LNCaP clone FGC (cell line): Measurements from ENCODE around the gene RBM19.

Experiments used
- DNase-seq: peaks from one replicate; pipeline ENCODE4 v3.0.0-alpha.2; 2011; ENCODE audit warnings: low read depth
- H3K4me3 ChIP-seq: 2 replicates; pipeline ENCODE4 v1.5.1; 2011; ENCODE audit warnings: mild to moderate bottlenecking, low read depth, low read length, control low read depth
- TF ChIP-seq, protein P1 (sequence below): IDR thresholded peaks from 2 replicates; pipeline ENCODE4 v1.5.1; 2012; ENCODE audit warnings: mild to moderate bottlenecking; ENCODE audit not compliant: control insufficient read depth, insufficient read depth; ENCODE audit errors: extremely low read depth

Gene RBM19

DNA sequence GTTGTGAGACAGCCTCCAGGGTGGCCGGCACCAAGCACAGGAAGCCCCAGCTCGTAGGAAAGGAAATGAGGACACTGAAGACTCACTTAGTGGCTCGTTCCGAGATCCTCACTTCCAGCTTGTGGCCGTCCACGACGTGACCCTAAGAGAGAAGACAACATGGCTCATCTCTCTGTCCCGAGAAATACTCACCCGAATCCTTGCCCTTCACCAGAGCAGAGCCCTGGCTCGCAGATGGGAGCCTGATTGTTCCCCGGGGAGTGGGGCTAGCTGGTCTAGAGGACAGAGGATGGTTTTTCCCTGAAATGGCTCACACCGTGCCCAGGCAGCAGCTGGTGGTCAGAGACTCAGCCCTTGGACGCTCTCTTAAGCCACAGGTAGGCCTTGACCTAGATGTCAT is 47.8 kb downstream of the RBM19 start:
- TF ChIP-seq, protein P1, sequence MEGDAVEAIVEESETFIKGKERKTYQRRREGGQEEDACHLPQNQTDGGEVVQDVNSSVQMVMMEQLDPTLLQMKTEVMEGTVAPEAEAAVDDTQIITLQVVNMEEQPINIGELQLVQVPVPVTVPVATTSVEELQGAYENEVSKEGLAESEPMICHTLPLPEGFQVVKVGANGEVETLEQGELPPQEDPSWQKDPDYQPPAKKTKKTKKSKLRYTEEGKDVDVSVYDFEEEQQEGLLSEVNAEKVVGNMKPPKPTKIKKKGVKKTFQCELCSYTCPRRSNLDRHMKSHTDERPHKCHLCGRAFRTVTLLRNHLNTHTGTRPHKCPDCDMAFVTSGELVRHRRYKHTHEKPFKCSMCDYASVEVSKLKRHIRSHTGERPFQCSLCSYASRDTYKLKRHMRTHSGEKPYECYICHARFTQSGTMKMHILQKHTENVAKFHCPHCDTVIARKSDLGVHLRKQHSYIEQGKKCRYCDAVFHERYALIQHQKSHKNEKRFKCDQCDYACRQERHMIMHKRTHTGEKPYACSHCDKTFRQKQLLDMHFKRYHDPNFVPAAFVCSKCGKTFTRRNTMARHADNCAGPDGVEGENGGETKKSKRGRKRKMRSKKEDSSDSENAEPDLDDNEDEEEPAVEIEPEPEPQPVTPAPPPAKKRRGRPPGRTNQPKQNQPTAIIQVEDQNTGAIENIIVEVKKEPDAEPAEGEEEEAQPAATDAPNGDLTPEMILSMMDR, result no peak
- DNase-seq, result no peak
- H3K4me3 ChIP-seq, result no peak overlapping the region

DNA sequence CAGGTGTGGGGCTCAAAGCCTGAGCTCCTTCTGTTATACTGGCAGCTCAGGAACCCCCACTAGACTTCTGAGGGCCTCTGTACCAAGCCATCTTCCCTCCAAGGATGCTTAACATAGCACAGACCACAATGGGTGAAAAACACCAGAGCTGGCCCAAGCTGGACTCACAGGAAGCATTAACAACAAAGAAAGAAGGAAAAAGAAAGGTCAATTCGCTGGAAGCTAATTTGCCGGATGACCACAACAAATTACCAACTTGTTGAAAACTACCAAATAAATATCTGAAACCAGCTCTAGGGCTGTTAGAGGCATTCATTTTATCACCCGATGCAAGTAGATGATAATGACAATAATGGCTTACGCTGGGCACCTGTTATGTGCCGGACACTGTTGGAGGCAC is 48.7 kb downstream of the RBM19 start:
- H3K4me3 ChIP-seq, result no peak overlapping the region
- DNase-seq, result no peak
- TF ChIP-seq, protein P1, result no peak

DNA sequence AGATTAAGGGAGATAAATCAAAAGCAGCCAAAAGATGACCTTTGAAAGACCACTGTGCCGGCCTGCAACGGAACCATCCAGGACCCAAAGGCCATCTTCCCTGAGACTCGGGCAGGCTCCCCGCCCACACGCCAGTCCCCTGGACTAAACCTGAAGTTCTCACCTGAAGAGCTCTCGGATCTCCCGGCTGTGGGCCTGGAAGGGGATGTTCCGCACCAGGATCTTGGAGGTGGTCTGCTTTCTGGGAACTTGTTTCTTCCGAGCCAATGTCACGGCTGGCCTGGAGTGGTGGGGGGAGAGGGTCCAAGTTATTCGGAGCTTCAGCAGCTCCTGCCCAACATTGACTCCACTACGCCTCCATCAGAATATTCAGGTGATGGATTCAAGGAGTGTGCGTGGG is 51.3 kb downstream of the RBM19 start:
- DNase-seq, result no peak
- TF ChIP-seq, protein P1, result no peak

DNA sequence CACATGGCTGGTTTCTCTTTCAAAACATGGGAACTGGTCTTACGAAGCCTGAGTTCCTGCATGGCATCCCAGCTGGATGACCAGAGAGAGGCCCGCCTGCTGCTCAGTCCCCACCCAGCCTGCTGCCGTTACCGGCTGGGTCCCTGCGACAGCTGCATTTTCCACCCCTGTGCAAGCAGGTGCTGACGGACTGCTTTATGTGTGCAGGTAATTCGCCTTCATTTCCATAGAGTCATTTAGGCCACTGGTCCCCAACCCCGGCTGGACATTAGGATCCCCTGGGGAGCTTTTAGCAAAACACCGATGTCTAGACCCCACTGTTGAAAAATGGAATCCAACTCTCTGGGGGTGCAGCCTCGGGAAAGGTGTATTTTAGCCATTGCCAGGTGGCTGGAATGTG is 51.9 kb downstream of the RBM19 start:
- no peak for DNase-seq
- TF ChIP-seq, protein P1, result no peak
- no peak overlapping the region for H3K4me3 ChIP-seq

More for the DNA sequence above, 51.3 kb downstream of the RBM19 start:
- no peak overlapping the region for H3K4me3 ChIP-seq

DNA sequence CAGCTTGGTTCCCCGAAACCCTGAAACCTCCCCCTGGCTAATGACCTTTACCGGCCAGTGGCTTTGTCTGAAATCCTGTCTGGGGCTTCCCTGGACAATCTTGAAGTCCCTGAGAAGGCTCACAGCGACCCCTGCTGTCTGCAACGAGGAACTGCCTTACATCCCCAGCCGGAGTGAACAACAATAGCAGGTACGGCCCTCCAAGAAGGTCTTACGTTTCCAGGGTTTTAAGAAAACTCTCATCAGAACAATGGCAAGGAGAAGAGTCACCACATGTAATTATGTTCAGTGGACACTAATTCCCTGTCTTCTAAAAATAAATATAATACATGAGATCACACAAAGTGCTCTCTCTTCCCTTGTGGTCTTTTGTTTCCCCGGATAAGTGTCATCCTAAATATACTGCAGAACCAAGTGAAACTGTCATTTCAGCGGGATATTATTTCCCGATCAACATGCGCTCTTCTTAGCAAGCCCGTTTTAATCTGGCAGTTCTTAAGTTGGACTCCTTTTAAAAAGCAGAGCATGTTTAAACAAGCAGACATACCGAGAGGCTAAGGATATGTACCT is 53.3 kb downstream of the RBM19 start:
- no peak overlapping the region for H3K4me3 ChIP-seq
- TF ChIP-seq, protein P1, result peak; percentile 94
- DNase-seq, result peak; percentile 30

DNA sequence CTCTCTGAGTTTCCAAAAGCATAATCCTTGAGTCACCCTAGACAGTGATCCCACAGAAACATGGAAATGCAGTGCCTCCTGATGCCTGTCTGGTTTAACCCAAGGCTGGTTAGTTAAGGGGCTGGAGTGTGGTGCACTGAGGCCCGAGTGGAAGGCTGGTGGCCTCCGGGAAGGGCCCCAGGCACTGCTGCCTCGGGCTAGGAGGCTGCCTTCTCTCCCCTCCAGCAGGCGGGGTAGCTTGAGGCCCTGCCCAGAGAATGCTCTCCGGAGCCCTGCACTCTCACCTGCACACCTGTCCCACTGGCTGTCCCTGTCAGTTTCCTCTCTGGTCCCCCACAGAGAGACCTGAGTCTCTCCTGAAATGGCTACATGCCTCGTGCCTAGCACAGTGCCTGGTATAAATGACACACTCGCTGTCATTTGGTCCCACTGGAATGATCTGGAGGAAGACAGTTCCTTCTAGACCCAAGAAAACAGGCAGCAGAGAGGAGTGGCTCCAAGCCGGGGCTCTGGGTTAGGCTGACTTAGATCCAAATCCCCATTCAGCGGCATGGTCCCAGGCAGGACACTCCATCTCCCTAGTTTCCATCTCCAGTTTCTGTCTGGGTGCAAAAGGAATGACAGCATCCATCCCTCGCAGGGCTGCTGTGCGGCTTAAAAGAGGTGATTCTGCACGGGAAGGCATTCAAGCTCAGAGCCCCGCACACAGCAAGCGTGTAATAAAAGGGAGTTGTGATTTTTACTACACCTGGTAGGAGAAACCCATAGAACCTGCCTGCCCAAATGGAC is 54.0 kb downstream of the RBM19 start:
- DNase-seq, result no peak
- no peak overlapping the region for H3K4me3 ChIP-seq
- TF ChIP-seq, protein P1, result no peak
